Raji (cell line): ENCODE results near the gene DDX20.

ENCODE experiments used
- POLR2A ChIP-seq: IDR thresholded peaks from 2 replicates; pipeline ENCODE4 v1.6.1; 2011; ENCODE audit warnings: low read depth, low read length, control low read depth; ENCODE audit not compliant: insufficient read depth

DDX20 gene

GRCh38 chr1:111755331-111756123 lies at the start of gene DDX20:
TSS of gene DDX20 (plus strand) at chr1:111755901. CDS start at chr1:111755925, 24 bp downstream.
- TF ChIP-seq POLR2A, result peak; percentile 94

GRCh38 chr1:111706921-111707320 lies 48.8 kb upstream of the DDX20 start:
- TF ChIP-seq POLR2A, result no peak

- TF ChIP-seq POLR2A, result no peak
Measured at GRCh38 chr1:111707906-111708305, 47.8 kb upstream of the DDX20 start.

- TF ChIP-seq POLR2A, result no peak
Measured at GRCh38 chr1:111709986-111710385, 45.7 kb upstream of the DDX20 start.

- TF ChIP-seq POLR2A, result no peak
Measured at GRCh38 chr1:111716333-111716732, 39.4 kb upstream of the DDX20 start.

GRCh38 chr1:111717450-111717849 lies 38.3 kb upstream of the DDX20 start:
- TF ChIP-seq POLR2A, result no peak

- TF ChIP-seq POLR2A, result no peak
Measured at GRCh38 chr1:111719135-111719534, 36.6 kb upstream of the DDX20 start.

- TF ChIP-seq POLR2A, result no peak
Measured at GRCh38 chr1:111719674-111720132, 36.0 kb upstream of the DDX20 start.

- TF ChIP-seq POLR2A, result no peak
Measured at GRCh38 chr1:111720274-111720976, 35.3 kb upstream of the DDX20 start.

- no peak for TF ChIP-seq POLR2A
Measured at GRCh38 chr1:111720977-111721786, 34.5 kb upstream of the DDX20 start.

- no peak for TF ChIP-seq POLR2A
Measured at GRCh38 chr1:111723091-111723806, 32.5 kb upstream of the DDX20 start.

- TF ChIP-seq POLR2A, result no peak
Measured at GRCh38 chr1:111723871-111724270, 31.8 kb upstream of the DDX20 start.

- TF ChIP-seq POLR2A, result no peak
Measured at GRCh38 chr1:111725192-111725591, 30.5 kb upstream of the DDX20 start.

GRCh38 chr1:111727056-111727455 lies 28.6 kb upstream of the DDX20 start:
- TF ChIP-seq POLR2A, result no peak
